Fibroblast of mammary gland (primary cell): ENCODE data around the gene ALMS1.
A peak's percentile ranks its signal among the peaks of the same experiment; 100 is the strongest.
"Not testable (repeated sequence)": the region's sequence is repeated elsewhere in the genome, so short reads cannot be mapped to it uniquely, and the experiment has no call there.

Experiments used
- DNase-seq: peaks from one replicate; pipeline ENCODE4 v3.0.0-alpha.2; 2010; ENCODE audit warnings: low read depth
- H3K4me3 ChIP-seq: 2 replicates; pipeline ENCODE4 v1.5.1; 2011; ENCODE audit warnings: low read depth, mild to moderate bottlenecking, low read length, moderate library complexity; ENCODE audit not compliant: control insufficient read depth
- CTCF ChIP-seq: conservative IDR thresholded peaks from 2 replicates; pipeline ENCODE4 v1.5.1; 2011; ENCODE audit warnings: low read depth, low read length, inconsistent platforms; ENCODE audit not compliant: control insufficient read depth, insufficient read depth

Gene ALMS1

GRCh38 chr2:73611193-73611592, 225.6 kb downstream of the ALMS1 start:
- no peak for DNase-seq
- no peak overlapping the region for H3K4me3 ChIP-seq
- no peak for TF ChIP-seq CTCF

- H3K4me3 ChIP-seq, result no peak overlapping the region
- no peak for TF ChIP-seq CTCF
- peak; percentile 57 for DNase-seq
Measured at GRCh38 chr2:73611867-73612266, 226.2 kb downstream of the ALMS1 start.

GRCh38 chr2:73614105-73614504, 228.5 kb downstream of the ALMS1 start:
- TF ChIP-seq CTCF, result no peak
- no peak for DNase-seq
- H3K4me3 ChIP-seq, result no peak overlapping the region

GRCh38 chr2:73614997-73615396, 229.4 kb downstream of the ALMS1 start:
- TF ChIP-seq CTCF, result no peak
- H3K4me3 ChIP-seq, result no peak overlapping the region
- no peak for DNase-seq

GRCh38 chr2:73619925-73620324, 234.3 kb downstream of the ALMS1 start:
- DNase-seq, H3K4me3 ChIP-seq: not testable (repeated sequence)

GRCh38 chr2:73624036-73624435, 238.4 kb downstream of the ALMS1 start:
- H3K4me3 ChIP-seq, result not testable (repeated sequence)
- peak; percentile 5 for DNase-seq

GRCh38 chr2:73624625-73625024, 239.0 kb downstream of the ALMS1 start:
- DNase-seq, H3K4me3 ChIP-seq: not testable (repeated sequence)

GRCh38 chr2:73626237-73626636, 240.6 kb downstream of the ALMS1 start:
- not testable (repeated sequence) for DNase-seq

GRCh38 chr2:73628493-73628892, 242.9 kb downstream of the ALMS1 start:
- not testable (repeated sequence) for DNase-seq, H3K4me3 ChIP-seq

More at GRCh38 chr2:73626237-73626636, 240.6 kb downstream of the ALMS1 start:
- H3K4me3 ChIP-seq, result not testable (repeated sequence)

- DNase-seq, H3K4me3 ChIP-seq: not testable (repeated sequence)
- TF ChIP-seq CTCF, result peak; percentile 39
Measured at GRCh38 chr2:73630662-73631266, 245.1 kb downstream of the ALMS1 start.

- DNase-seq, result not testable (repeated sequence)
Measured at GRCh38 chr2:73636977-73637376, 251.3 kb downstream of the ALMS1 start.

More at GRCh38 chr2:73636977-73637376, 251.3 kb downstream of the ALMS1 start:
- H3K4me3 ChIP-seq, result not testable (repeated sequence)
